K562 (cell line): ENCODE measurements around the gene PRRC2C. TPM values are rescaled to one million over a fixed set of nuclear protein-coding genes. Genes with fewer than 3 reads are reported as not detected.

Experiments
- ATAC-seq: fragments of 200-7000 bp; cut with Tn5 transposase; 3 replicates; pipeline ENCODE4 v1.9.1; 2020; ENCODE audit warnings: moderate library complexity
- BruUV-seq: library from RNA; stranded (reverse); fragments of 400-500 nt; replicated peaks from 2 replicates; lab custom pipeline; 2021; lab: Mats Ljungman, UMichigan
- CTCF ChIA-PET: fragments of 300-600 bp; formaldehyde crosslinking; extraction: SDS; loops from one replicate; lab custom pipeline; 2021; ENCODE audit warnings: low intra/inter-chr PET ratio; lab: Yijun Ruan, JAX
- POLR2A ChIA-PET: fragments of 300-600, 350-650 bp; sonication (Branson Sonifier 250); formaldehyde crosslinking; extraction: SDS; loops from one replicate; lab custom pipeline; 2021; ENCODE audit warnings: antibody characterized with exemption, inconsistent platforms; lab: Yijun Ruan, JAX
- DNase-seq, 4 experiments: peaks; one replicate each; pipeline versions ENCODE4 v3.0.0 to v3.0.0-alpha.2; 2011 to 2018; ENCODE audit warnings: low spot score in 3 of 4, mixed read lengths in 3 of 4; ENCODE audit errors: extremely low read depth in 1 of 4
- FAIRE-seq: peaks from 2 replicates; lab custom pipeline; 2011; peaks lifted over from hg19 to GRCh38; lab: Jason Lieb, UNC
- H2AFZ ChIP-seq: 2 replicates; pipeline ENCODE4 v1.6.0; 2011; ENCODE audit warnings: low read depth, low read length, control low read depth, inconsistent platforms
- H3K27ac ChIP-seq: fragments of 200-600 bp; 3 replicates; pipeline ENCODE4 v1.8.0; 2011; ENCODE audit warnings: low read depth, mild to moderate bottlenecking, control low read depth, inconsistent platforms, low read length, moderate library complexity, mixed read lengths; ENCODE audit errors: extremely low read depth
- H3K27me3 ChIP-seq, 2 experiments: fragments of 300-600 bp in 1 of 2; 2 replicates in 1 of 2; 3 replicates in 1 of 2; pipeline versions ENCODE4 v1.6.0 to v1.8.0; 2011; ENCODE audit warnings: inconsistent platforms in 2 of 2, low read length in 2 of 2, mild to moderate bottlenecking in 1 of 2, mixed read lengths in 1 of 2, moderate library complexity in 1 of 2; ENCODE audit not compliant: control insufficient read depth in 2 of 2, insufficient read depth in 2 of 2
- H3K36me3 ChIP-seq: fragments of 300-600 bp; 3 replicates; pipeline ENCODE4 v1.8.0; 2011; ENCODE audit warnings: mild to moderate bottlenecking, low read length, inconsistent platforms; ENCODE audit not compliant: control insufficient read depth, insufficient read depth
- H3K4me1 ChIP-seq, 2 experiments: fragments of 200-600 bp in 1 of 2; replicated peaks in 1 of 2; 2 replicates in 1 of 2; 3 replicates in 1 of 2; pipeline versions ENCODE4 v1.5.1 to v1.8.0; 2011; ENCODE audit warnings: inconsistent platforms in 2 of 2, low read length in 2 of 2, mild to moderate bottlenecking in 1 of 2, mixed read lengths in 1 of 2, moderate library complexity in 1 of 2; ENCODE audit not compliant: control insufficient read depth in 2 of 2, insufficient read depth in 2 of 2
- H3K4me2 ChIP-seq: 2 replicates; pipeline ENCODE4 v1.6.1; 2011; ENCODE audit warnings: low read length, control low read depth, inconsistent platforms, mixed read lengths; ENCODE audit not compliant: insufficient read depth
- H3K4me3 ChIP-seq: fragments of 200-600 bp; sonication (generic), shearing (Covaris generic); 2 replicates; pipeline ENCODE4 v1.5.1; 2016; ENCODE audit warnings: control low read depth, inconsistent platforms
- H3K79me2 ChIP-seq: fragments of 200-600 bp; 3 replicates; pipeline ENCODE4 v1.8.0; 2011; ENCODE audit warnings: low read length, inconsistent platforms; ENCODE audit not compliant: control insufficient read depth, insufficient read depth
- H3K9ac ChIP-seq, 2 experiments: 2 replicates each; pipeline versions ENCODE4 v1.6.0 to v1.6.1; 2011; ENCODE audit warnings: low read depth in 2 of 2, low read length in 2 of 2, control low read depth in 1 of 2, inconsistent platforms in 1 of 2, mild to moderate bottlenecking in 1 of 2, mixed read lengths in 1 of 2; ENCODE audit not compliant: insufficient read depth in 1 of 2
- H3K9me1 ChIP-seq: one replicate; pipeline ENCODE4 v1.6.0; 2011; ENCODE audit warnings: inconsistent platforms, mild to moderate bottlenecking, low read length, moderate library complexity; ENCODE audit not compliant: control insufficient read depth, insufficient read depth
- H3K9me3 ChIP-seq: replicated peaks from 2 replicates; pipeline ENCODE4 v1.5.1; 2011; ENCODE audit warnings: low read depth, low read length, inconsistent platforms; ENCODE audit not compliant: control insufficient read depth, insufficient read depth
- H4K20me1 ChIP-seq: replicated peaks from 2 replicates; pipeline ENCODE4 v1.6.1; 2011; ENCODE audit warnings: low read length, inconsistent platforms, mixed read lengths; ENCODE audit not compliant: control insufficient read depth, insufficient read depth
- CBX2 ChIP-seq: fragments of 200-600 bp; sonication (generic); IDR thresholded peaks from one replicate; pipeline ENCODE4 v1.6.1; 2012; ENCODE audit warnings: mild to moderate bottlenecking, low read length, inconsistent platforms; ENCODE audit not compliant: insufficient read depth, poor library complexity, severe bottlenecking
- HDAC3 ChIP-seq: fragments of 450-650 bp; IDR thresholded peaks from 2 replicates; pipeline ENCODE4 v1.6.1; 2018; ENCODE audit warnings: borderline replicate concordance, mild to moderate bottlenecking, moderate library complexity; ENCODE audit not compliant: partially characterized antibody
- HDAC8 ChIP-seq: fragments of 450-650 bp; IDR thresholded peaks from 2 replicates; pipeline ENCODE4 v1.6.1; 2016; ENCODE audit warnings: mild to moderate bottlenecking, missing genetic modification characterization, moderate library complexity, missing compliant biosample characterization
- ZFX ChIP-seq: sonication (generic); formaldehyde crosslinking; IDR thresholded peaks from 2 replicates; pipeline ENCODE4 v1.8.0; 2022; ENCODE audit warnings: mild to moderate bottlenecking, missing genetic modification reagents, moderate library complexity
- ZNF507 ChIP-seq: conservative IDR thresholded peaks from 2 replicates; pipeline ENCODE4 v1.6.1; 2017; ENCODE audit warnings: missing genetic modification characterization, missing compliant biosample characterization
- WGBS: fragments of 100-300 bp; shearing (Covaris generic); methylation state at CpG from one replicate; pipeline ENCODE4 v1.1.6; 2016; ENCODE audit warnings: low coverage, mixed read lengths; ENCODE audit not compliant: insufficient coverage; ENCODE audit errors: missing lambda C conversion rate; 5-methylcytosine and 5-hydroxymethylcytosine counted together
- in situ Hi-C: fragments of 300-500 bp; cut with MboI; formaldehyde crosslinking; loops from 4 replicates; pipeline ENCODE4 v1.15.0; 2018; ENCODE audit warnings: inconsistent platforms, mixed read lengths
- intact Hi-C: fragments of 100-400 bp; cut with micrococcal nuclease; formaldehyde crosslinking; loops from 2 replicates; pipeline ENCODE4 v1.14.2; 2022
- polyA plus RNA-seq, 8 experiments: library from polyadenylated mRNA; depleted of rRNA in 4 of 8; stranded (reverse) in 5 of 8; unstranded in 3 of 8; fragments of >200 nt; fragmentation: Nextera tagmentation in 2 of 8; fragmentation: Illumina TruSeq in 1 of 8; extraction: Ambion mirVana in 2 of 8; extraction: Trizol in 1 of 8; gene quantifications; 2 replicates each; pipeline versions ENCODE4 v1.2.1 to v1.2.3, GENCODE V29; 2011 to 2014; ENCODE audit warnings: inconsistent platforms in 1 of 8, missing spikeins in 1 of 8
- total RNA-seq, 7 experiments: library from RNA; depleted of rRNA in 6 of 7; stranded (reverse); fragments of >200 nt in 6 of 7; fragmentation: Illumina TruSeq in 2 of 7; extraction: Trizol in 2 of 7; gene quantifications; 2 replicates each; pipeline versions ENCODE4 v1.2.1 to v1.2.3, GENCODE V29; 2011 to 2021; ENCODE audit warnings: low replicate concordance in 1 of 7
- TF ChIP-seq, protein P1 (sequence below), 2 experiments: fragments of 200-800 bp in 1 of 2; sonication (Bioruptor generic) in 1 of 2; sonication (generic) in 1 of 2; formaldehyde crosslinking in 1 of 2; IDR thresholded peaks in 1 of 2; conservative IDR thresholded peaks in 1 of 2; 2 replicates each; pipeline versions ENCODE4 v1.5.0 to v1.6.1; 2016 to 2020; ENCODE audit warnings: missing compliant biosample characterization in 1 of 2, missing genetic modification characterization in 1 of 2, missing genetic modification reagents in 1 of 2
- TF ChIP-seq, protein P2 (sequence below), 2 experiments: IDR thresholded peaks; 2 replicates each; pipeline ENCODE4 v1.6.1; 2012; ENCODE audit warnings: improper control_type of control experiment in 2 of 2, low read depth in 2 of 2, low read length in 2 of 2, borderline replicate concordance in 1 of 2

The PRRC2C gene
- total and polyA plus RNA-seq, 9 of the 15 experiments (the other 6 are each of a cell fraction or from before 2014, with no cell fraction given), result 61.9 to 237 (median 105) TPM

DNA sequence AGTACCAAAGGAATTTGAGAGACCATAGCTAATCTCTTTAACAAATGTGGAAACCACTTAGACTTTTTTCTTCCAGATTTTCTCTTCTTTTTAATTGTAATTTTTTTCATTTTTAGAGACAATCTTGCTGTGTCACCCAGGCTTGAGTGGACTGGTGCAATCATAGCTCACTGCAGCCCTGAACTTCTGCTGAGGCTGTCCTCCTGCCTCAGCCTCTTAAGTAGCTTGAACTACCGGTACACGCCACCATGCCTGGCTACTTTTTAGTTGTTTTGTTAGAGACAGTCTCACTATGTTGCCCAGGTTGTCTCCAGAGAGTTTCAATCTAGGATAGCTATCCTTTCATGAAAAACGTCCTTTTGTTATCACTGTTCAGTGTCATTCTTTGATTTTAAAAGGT lies 15.0 kb downstream of the PRRC2C start (continued):
- TF ChIP-seq, protein P1, sequence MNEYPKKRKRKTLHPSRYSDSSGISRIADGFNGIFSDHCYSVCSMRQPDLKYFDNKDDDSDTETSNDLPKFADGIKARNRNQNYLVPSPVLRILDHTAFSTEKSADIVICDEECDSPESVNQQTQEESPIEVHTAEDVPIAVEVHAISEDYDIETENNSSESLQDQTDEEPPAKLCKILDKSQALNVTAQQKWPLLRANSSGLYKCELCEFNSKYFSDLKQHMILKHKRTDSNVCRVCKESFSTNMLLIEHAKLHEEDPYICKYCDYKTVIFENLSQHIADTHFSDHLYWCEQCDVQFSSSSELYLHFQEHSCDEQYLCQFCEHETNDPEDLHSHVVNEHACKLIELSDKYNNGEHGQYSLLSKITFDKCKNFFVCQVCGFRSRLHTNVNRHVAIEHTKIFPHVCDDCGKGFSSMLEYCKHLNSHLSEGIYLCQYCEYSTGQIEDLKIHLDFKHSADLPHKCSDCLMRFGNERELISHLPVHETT (CRISPR knock-in tag; conservative IDR thresholded peaks at IDR 0.05 in 1 of 2, IDR thresholded peaks at IDR 0.05 in 1 of 2), result no peak
- TF ChIP-seq HDAC8 (tag), result no peak

DNA sequence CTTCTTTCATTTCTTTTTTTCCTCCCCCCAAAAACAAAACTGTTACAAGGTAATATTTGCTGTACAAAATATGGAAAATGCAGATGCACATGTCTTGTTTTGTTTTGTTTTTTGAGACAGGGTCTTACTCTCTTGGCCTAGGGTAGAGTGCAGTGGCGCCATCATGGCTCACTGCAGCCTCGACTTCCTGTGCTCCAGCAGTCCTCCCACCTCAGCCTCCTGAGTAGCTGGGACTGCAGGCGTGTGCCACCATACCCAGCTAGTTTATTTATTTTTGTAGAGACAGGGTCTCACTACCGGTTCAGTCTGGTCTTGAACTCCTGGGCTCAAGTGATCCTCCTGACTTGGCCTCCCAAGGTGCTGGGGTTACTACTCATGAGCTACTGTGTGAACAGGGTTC lies 15.5 kb downstream of the PRRC2C start:
- peaks cover 52% of the 10 kb centered on the region for H3K36me3 ChIP-seq
- no peak overlapping the region for H3K4me2 ChIP-seq
- CTCF ChIA-PET, result no interaction called here
- FAIRE-seq (no peak), DNase-seq (no peak), ATAC-seq (no peak)
- no peaks in the 10 kb centered on the region for H3K9me3 ChIP-seq
- no TSS peak for BruUV-seq
- intact Hi-C loops, result no loop called here
- H2AFZ ChIP-seq, result no peak overlapping the region
- H3K79me2 ChIP-seq, result peaks cover 100% of the 10 kb centered on the region
- H3K27me3 ChIP-seq, result no peaks in the 10 kb centered on the region
- 91% methylated on average over 4 of the region's 4 CpGs for WGBS
- no peaks in the 10 kb centered on the region; a peak in 1 of 5 replicates for H3K4me1 ChIP-seq
- TF ChIP-seq ZNF507 (tag) (no peak), HDAC3 (no peak), CBX2 (no peak), ZFX (no peak)
- TF ChIP-seq, protein P2, sequence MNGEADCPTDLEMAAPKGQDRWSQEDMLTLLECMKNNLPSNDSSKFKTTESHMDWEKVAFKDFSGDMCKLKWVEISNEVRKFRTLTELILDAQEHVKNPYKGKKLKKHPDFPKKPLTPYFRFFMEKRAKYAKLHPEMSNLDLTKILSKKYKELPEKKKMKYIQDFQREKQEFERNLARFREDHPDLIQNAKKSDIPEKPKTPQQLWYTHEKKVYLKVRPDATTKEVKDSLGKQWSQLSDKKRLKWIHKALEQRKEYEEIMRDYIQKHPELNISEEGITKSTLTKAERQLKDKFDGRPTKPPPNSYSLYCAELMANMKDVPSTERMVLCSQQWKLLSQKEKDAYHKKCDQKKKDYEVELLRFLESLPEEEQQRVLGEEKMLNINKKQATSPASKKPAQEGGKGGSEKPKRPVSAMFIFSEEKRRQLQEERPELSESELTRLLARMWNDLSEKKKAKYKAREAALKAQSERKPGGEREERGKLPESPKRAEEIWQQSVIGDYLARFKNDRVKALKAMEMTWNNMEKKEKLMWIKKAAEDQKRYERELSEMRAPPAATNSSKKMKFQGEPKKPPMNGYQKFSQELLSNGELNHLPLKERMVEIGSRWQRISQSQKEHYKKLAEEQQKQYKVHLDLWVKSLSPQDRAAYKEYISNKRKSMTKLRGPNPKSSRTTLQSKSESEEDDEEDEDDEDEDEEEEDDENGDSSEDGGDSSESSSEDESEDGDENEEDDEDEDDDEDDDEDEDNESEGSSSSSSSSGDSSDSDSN (IDR thresholded peaks at IDR 0.05; ENCODE audit: borderline replicate concordance in 1 of 2, low read depth in 2 of 2, low read length in 2 of 2), result no peak
- no peak overlapping the region for H3K27ac ChIP-seq
- no peaks in the 10 kb centered on the region for H3K9me1 ChIP-seq
- H3K9ac ChIP-seq, result no peak overlapping the region
- peaks cover 43% of the 10 kb centered on the region for H4K20me1 ChIP-seq
- no peak overlapping the region for H3K4me3 ChIP-seq
- POLR2A ChIA-PET, result interaction anchor here (0.6 to 5.6 kb wide), 5 partner anchors 13 to 1203 kb away, joined by 3 to 34 read pairs (median 3); partner anchors contain the start of gene PRRC2C
- in situ Hi-C loops, result no loop called here
